Uterus (tissue), 2 donors: ENCODE measurements around the gene CAPN15.

Source experiments
- POLR2A ChIP-seq, 2 donors: fragments of 450-650 bp; IDR thresholded peaks; one replicate each; pipeline ENCODE4 v1.6.1; 2016; ENCODE audit warnings: antibody characterized with exemption in 2 of 2, mild to moderate bottlenecking in 1 of 2, moderate library complexity in 1 of 2
- TF ChIP-seq, protein P1 (sequence below), 4 experiments: fragments of 200-600 bp in 2 of 4; fragments of 450-650 bp in 2 of 4; sonication (generic) in 2 of 4; IDR thresholded peaks; one replicate each; pipeline ENCODE4 v1.5.1; 2016 to 2019; ENCODE audit warnings: antibody characterized with exemption in 4 of 4, mild to moderate bottlenecking in 2 of 4, moderate library complexity in 1 of 4

DNA sequence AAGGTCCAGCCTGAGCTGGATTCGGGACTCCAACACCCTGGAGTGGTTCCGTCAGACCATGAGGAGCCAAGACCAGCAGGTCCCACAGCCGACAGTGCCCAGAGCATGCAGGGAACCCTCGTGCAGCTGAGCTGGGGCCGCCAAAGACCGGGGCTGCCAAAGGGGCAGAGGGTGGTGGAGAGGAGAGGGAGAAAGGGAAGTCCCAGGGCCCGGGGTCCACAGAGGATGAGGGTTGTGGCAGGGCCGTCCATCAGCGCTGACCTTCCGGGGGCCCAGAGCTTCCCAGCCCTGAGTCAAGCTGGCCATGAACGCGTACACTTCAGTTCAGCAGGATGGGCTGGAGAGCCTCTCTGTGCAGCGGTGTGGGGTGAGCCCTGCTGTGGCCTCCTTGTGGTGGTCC is 6.7 kb upstream of the CAPN15 start:
- TF ChIP-seq, protein P1, sequence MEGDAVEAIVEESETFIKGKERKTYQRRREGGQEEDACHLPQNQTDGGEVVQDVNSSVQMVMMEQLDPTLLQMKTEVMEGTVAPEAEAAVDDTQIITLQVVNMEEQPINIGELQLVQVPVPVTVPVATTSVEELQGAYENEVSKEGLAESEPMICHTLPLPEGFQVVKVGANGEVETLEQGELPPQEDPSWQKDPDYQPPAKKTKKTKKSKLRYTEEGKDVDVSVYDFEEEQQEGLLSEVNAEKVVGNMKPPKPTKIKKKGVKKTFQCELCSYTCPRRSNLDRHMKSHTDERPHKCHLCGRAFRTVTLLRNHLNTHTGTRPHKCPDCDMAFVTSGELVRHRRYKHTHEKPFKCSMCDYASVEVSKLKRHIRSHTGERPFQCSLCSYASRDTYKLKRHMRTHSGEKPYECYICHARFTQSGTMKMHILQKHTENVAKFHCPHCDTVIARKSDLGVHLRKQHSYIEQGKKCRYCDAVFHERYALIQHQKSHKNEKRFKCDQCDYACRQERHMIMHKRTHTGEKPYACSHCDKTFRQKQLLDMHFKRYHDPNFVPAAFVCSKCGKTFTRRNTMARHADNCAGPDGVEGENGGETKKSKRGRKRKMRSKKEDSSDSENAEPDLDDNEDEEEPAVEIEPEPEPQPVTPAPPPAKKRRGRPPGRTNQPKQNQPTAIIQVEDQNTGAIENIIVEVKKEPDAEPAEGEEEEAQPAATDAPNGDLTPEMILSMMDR (IDR thresholded peaks at IDR 0.05): no peak
- TF ChIP-seq POLR2A (IDR thresholded peaks at IDR 0.05): no peak
